OCI-LY7 (cell line): ENCODE measurements around the gene ACTA2. TPM values are rescaled to one million over a fixed set of nuclear protein-coding genes. Genes with fewer than 3 reads are reported as not detected.

ENCODE experiments used
- BruUV-seq: library from RNA; stranded (reverse); fragments of 400-500 nt; replicated peaks from 2 replicates; lab custom pipeline; 2021; lab: Mats Ljungman, UMichigan
- CTCF ChIA-PET: fragments of 300-600 bp; sonication (Branson Sonifier 250); formaldehyde crosslinking; loops from one replicate; lab custom pipeline; 2022; ENCODE audit warnings: antibody characterized with exemption; ENCODE audit not compliant: unreplicated experiment; lab: Charles Lee
- POLR2A ChIA-PET: fragments of 300-600 bp; sonication (Branson Sonifier 250); formaldehyde crosslinking; loops from one replicate; lab custom pipeline; 2022; ENCODE audit warnings: antibody characterized with exemption; lab: Charles Lee
- DNase-seq: peaks from one replicate; pipeline ENCODE4 v3.0.0-alpha.2; 2015; ENCODE audit warnings: low spot score
- H2AFZ ChIP-seq: fragments of 200-600 bp; sonication (generic), shearing (Covaris generic); 2 replicates; pipeline ENCODE4 v1.6.1; 2014; ENCODE audit warnings: mild to moderate bottlenecking, antibody characterized with exemption, low read length, moderate library complexity
- H3K27ac ChIP-seq: fragments of 200-600 bp; sonication (generic); 2 replicates; pipeline ENCODE4 v1.5.1; 2014; ENCODE audit warnings: mixed run types, low read depth, mild to moderate bottlenecking, moderate library complexity, low read length, inconsistent platforms; ENCODE audit not compliant: poor library complexity, severe bottlenecking
- H3K36me3 ChIP-seq: fragments of 200-600 bp; sonication (generic); 2 replicates; pipeline ENCODE4 v1.6.1; 2014; ENCODE audit warnings: mild to moderate bottlenecking, antibody characterized with exemption, low read length, moderate library complexity, mixed read lengths; ENCODE audit not compliant: insufficient read depth
- H3K4me1 ChIP-seq: fragments of 200-600 bp; sonication (generic); 2 replicates; pipeline ENCODE4 v1.5.1; 2014; ENCODE audit warnings: mild to moderate bottlenecking, low read length; ENCODE audit not compliant: insufficient read depth, poor library complexity, severe bottlenecking
- H3K4me2 ChIP-seq: fragments of 200-600 bp; sonication (generic); 2 replicates; pipeline ENCODE4 v1.6.1; 2014; ENCODE audit warnings: mild to moderate bottlenecking, low read length
- H3K4me3 ChIP-seq: fragments of 200-600 bp; sonication (generic); 2 replicates; pipeline ENCODE4 v1.5.1; 2014; ENCODE audit warnings: mild to moderate bottlenecking, low read depth, low read length; ENCODE audit not compliant: poor library complexity, severe bottlenecking
- H3K79me2 ChIP-seq: fragments of 200-600 bp; sonication (generic); 2 replicates; pipeline ENCODE4 v1.6.1; 2016; ENCODE audit warnings: low read depth, mild to moderate bottlenecking, low read length, moderate library complexity, mixed read lengths; ENCODE audit not compliant: insufficient read depth
- H3K9me2 ChIP-seq: fragments of 200-600 bp; sonication (generic); 2 replicates; pipeline ENCODE4 v1.6.1; 2016; ENCODE audit warnings: mild to moderate bottlenecking, low read length, mixed read lengths; ENCODE audit not compliant: insufficient read depth
- H3K9me3 ChIP-seq: fragments of 200-600 bp; sonication (generic); 2 replicates; pipeline ENCODE4 v1.6.1; 2014; ENCODE audit warnings: mild to moderate bottlenecking, mixed run types, low read length, mixed read lengths
- H4K20me1 ChIP-seq: fragments of 200-600 bp; sonication (generic); 2 replicates; pipeline ENCODE4 v1.6.1; 2014; ENCODE audit warnings: mild to moderate bottlenecking, antibody characterized with exemption, low read length, moderate library complexity, mixed read lengths; ENCODE audit not compliant: insufficient read depth
- EZH2phosphoT487 ChIP-seq: fragments of 200-600 bp; sonication (generic); IDR thresholded peaks from 2 replicates; pipeline ENCODE4 v1.6.1; 2018; ENCODE audit warnings: low read depth, borderline replicate concordance, mild to moderate bottlenecking, mixed run types, antibody characterized with exemption, low read length, moderate library complexity, mixed read lengths
- intact Hi-C: fragments of 100-400 bp; cut with micrococcal nuclease; formaldehyde crosslinking; loops from one replicate; pipeline ENCODE4 v1.10.0; 2022; ENCODE audit not compliant: unreplicated experiment
- total RNA-seq, 2 experiments: library from RNA; depleted of rRNA in 1 of 2; stranded (reverse); fragments of >200 nt in 1 of 2; shearing (Covaris generic) in 1 of 2; gene quantifications; 2 replicates each; pipeline ENCODE4 v1.2.3, GENCODE V29; 2014 to 2022
- TF ChIP-seq, protein P1 (sequence below): fragments of 200-600 bp; sonication (generic); conservative IDR thresholded peaks from 2 replicates; pipeline ENCODE4 v1.5.1; 2014; ENCODE audit warnings: mild to moderate bottlenecking, antibody characterized with exemption, low read length, moderate library complexity, mixed read lengths

The ACTA2 gene
- total RNA-seq, 2 experiments from 2014 or later: 1.4 to 3.3 TPM

DNA sequence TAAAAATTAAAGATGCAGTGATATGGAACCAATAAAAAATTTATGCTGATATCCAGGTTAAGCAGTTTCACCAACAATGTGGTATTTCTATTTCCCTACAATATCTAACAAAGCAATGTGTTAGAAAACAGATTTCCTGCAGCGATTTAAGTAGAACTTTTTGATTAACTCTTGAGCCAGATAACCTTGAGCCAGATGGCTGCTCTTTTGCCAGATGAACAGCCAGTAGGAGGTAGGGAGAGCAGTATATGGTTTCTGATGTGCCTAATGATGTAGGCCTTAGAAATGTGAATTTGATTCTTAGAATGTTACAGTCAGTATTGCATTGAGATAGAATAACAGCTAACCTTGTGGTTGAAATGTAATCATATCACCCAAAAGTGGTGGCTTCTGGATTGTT is 41.5 kb downstream of the ACTA2 start:
- DNase-seq: no peak
- intact Hi-C loops: no loop called here
- no peaks in the 10 kb centered on the region for H4K20me1 ChIP-seq

DNA sequence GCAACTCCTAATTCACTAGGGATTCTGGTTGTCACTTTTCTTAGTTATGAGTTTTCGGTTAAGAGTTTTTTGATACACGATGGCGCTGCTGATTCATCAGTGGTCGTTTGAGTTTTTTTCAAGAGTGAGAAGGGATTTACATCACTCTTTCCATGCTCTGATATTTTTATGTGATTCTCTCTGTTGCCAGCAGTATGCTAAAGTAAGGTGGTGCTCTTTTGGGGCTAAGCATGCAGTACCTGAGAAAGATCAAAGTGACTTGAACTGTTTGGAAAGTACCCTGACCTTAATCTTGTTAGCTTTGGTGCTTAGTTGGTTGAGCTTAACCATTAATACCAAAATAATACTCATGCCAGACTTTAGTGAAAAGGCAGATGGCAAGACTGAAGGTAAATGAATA is 44.4 kb downstream of the ACTA2 start:
- CTCF ChIA-PET: interaction anchor here (0.5 kb wide), 1 partner anchor 302 kb away, joined by 3 read pairs; no protein-coding TSS in a partner anchor
- no peaks in the 10 kb centered on the region for H3K4me1 ChIP-seq
- no peaks in the 10 kb centered on the region for H3K79me2 ChIP-seq
- H3K4me2 ChIP-seq: no peak overlapping the region
- intact Hi-C loops: no loop called here
- no TSS peak for BruUV-seq
- POLR2A ChIA-PET: interaction anchor here (0.5 to 3.3 kb wide), 5 partner anchors 9 to 136 kb away, joined by 3 to 12 read pairs (median 3); no protein-coding TSS in a partner anchor
- H2AFZ ChIP-seq: no peak overlapping the region
- TF ChIP-seq, protein P1, sequence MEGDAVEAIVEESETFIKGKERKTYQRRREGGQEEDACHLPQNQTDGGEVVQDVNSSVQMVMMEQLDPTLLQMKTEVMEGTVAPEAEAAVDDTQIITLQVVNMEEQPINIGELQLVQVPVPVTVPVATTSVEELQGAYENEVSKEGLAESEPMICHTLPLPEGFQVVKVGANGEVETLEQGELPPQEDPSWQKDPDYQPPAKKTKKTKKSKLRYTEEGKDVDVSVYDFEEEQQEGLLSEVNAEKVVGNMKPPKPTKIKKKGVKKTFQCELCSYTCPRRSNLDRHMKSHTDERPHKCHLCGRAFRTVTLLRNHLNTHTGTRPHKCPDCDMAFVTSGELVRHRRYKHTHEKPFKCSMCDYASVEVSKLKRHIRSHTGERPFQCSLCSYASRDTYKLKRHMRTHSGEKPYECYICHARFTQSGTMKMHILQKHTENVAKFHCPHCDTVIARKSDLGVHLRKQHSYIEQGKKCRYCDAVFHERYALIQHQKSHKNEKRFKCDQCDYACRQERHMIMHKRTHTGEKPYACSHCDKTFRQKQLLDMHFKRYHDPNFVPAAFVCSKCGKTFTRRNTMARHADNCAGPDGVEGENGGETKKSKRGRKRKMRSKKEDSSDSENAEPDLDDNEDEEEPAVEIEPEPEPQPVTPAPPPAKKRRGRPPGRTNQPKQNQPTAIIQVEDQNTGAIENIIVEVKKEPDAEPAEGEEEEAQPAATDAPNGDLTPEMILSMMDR: no peak
- no peak for TF ChIP-seq EZH2phosphoT487
- no peaks in the 10 kb centered on the region for H3K9me2 ChIP-seq
- H4K20me1 ChIP-seq: no peaks in the 10 kb centered on the region
- no peaks in the 10 kb centered on the region for H3K9me3 ChIP-seq
- no peak overlapping the region for H3K4me3 ChIP-seq
- peaks cover 97% of the 10 kb centered on the region for H3K36me3 ChIP-seq
- no peak overlapping the region for H3K27ac ChIP-seq
- no peak for DNase-seq

More for the DNA sequence above, 41.5 kb downstream of the ACTA2 start:
- Histone ChIP-seq H2AFZ (no peak overlapping the region), H3K4me2 (no peak overlapping the region), H3K4me3 (no peak overlapping the region), H3K27ac (no peak overlapping the region), H3K9me3 (no peaks in the 10 kb centered on the region), H3K9me2 (no peaks in the 10 kb centered on the region), H3K4me1 (no peaks in the 10 kb centered on the region), H3K79me2 (no peaks in the 10 kb centered on the region), H3K36me3 (peaks cover 89% of the 10 kb centered on the region)
- ChIA-PET CTCF (interaction anchor here (1.3 kb wide), 1 partner anchor 11 kb away, joined by 3 read pairs; no protein-coding TSS in a partner anchor), POLR2A (interaction anchor here (1.1 to 1.5 kb wide), 4 partner anchors 9 to 26 kb away, joined by 3 to 6 read pairs (median 3); no protein-coding TSS in a partner anchor)
- BruUV-seq: no TSS peak
- TF ChIP-seq, protein P1: no peak
- TF ChIP-seq EZH2phosphoT487: no peak

- no peak overlapping the region for H3K4me3 ChIP-seq
- peaks cover 97% of the 10 kb centered on the region for H3K36me3 ChIP-seq
- no peak overlapping the region for H3K4me2 ChIP-seq
- H3K4me1 ChIP-seq: peaks cover 6% of the 10 kb centered on the region
- no peak for DNase-seq
- BruUV-seq: no TSS peak
- no peak overlapping the region for H3K27ac ChIP-seq
- POLR2A ChIA-PET: interaction anchor here (1.0 to 3.3 kb wide), 5 partner anchors 8 to 27 kb away, joined by 3 to 12 read pairs (median 6); partner anchors contain the start of gene STAMBPL1
- no peaks in the 10 kb centered on the region for H3K79me2 ChIP-seq
- no peak overlapping the region for H2AFZ ChIP-seq
- intact Hi-C loops: no loop called here
- H4K20me1 ChIP-seq: no peaks in the 10 kb centered on the region
- no peaks in the 10 kb centered on the region for H3K9me3 ChIP-seq
- TF ChIP-seq EZH2phosphoT487: no peak
- TF ChIP-seq, protein P1: no peak
- H3K9me2 ChIP-seq: no peaks in the 10 kb centered on the region
- CTCF ChIA-PET: interaction anchor here (0.8 kb wide), 1 partner anchor 27 kb away, joined by 3 read pairs; no protein-coding TSS in a partner anchor
Observed at GRCh38 chr10:88906921-88907320, 45.7 kb downstream of the ACTA2 start.
